Osteocyte (in vitro differentiated cells): ENCODE measurements around the gene PAK4. TPM values are rescaled to one million over a fixed set of nuclear protein-coding genes. Genes with fewer than 3 reads are reported as not detected.
A peak's percentile ranks its signal among the peaks of the same experiment; 100 is the strongest.

Source experiments
- DNase-seq: peaks from one replicate; pipeline ENCODE4 v3.0.0; 2021; ENCODE audit warnings: mixed read lengths; ENCODE audit not compliant: unreplicated experiment; ENCODE audit errors: extremely low spot score
- H3K27ac Mint-ChIP-seq: one replicate; pipeline ENCODE4 v1.8.0; 2021; ENCODE audit warnings: mild to moderate bottlenecking, mixed read lengths; ENCODE audit not compliant: unreplicated experiment
- H3K27me3 Mint-ChIP-seq: one replicate; pipeline ENCODE4 v1.8.0; 2021; ENCODE audit warnings: mixed read lengths; ENCODE audit not compliant: unreplicated experiment
- H3K36me3 Mint-ChIP-seq: one replicate; pipeline ENCODE4 v1.8.0; 2021; ENCODE audit warnings: mixed read lengths; ENCODE audit not compliant: unreplicated experiment
- H3K4me1 Mint-ChIP-seq: one replicate; pipeline ENCODE4 v1.8.0; 2021; ENCODE audit warnings: mixed read lengths; ENCODE audit not compliant: unreplicated experiment
- H3K4me3 Mint-ChIP-seq: one replicate; pipeline ENCODE4 v1.8.0; 2021; ENCODE audit warnings: mild to moderate bottlenecking, moderate library complexity, mixed read lengths; ENCODE audit not compliant: unreplicated experiment
- H3K9me3 Mint-ChIP-seq: one replicate; pipeline ENCODE4 v1.8.0; 2021; ENCODE audit warnings: mixed read lengths; ENCODE audit not compliant: unreplicated experiment
- total RNA-seq: library from RNA; stranded (reverse); gene quantifications from 2 replicates; pipeline ENCODE4 v1.2.1, GENCODE V29; 2021
- TF ChIP-seq, protein P1 (sequence below): fragments of 200-600 bp; sonication (generic); IDR thresholded peaks from 2 replicates; pipeline ENCODE4 v1.5.0; 2021; ENCODE audit warnings: antibody characterized with exemption, mild to moderate bottlenecking, moderate library complexity

The PAK4 gene
- total RNA-seq, 1 donor from 2014 or later = 14.8 TPM

- Mint-ChIP-seq H3K27me3 (peaks cover 2% of the 10 kb centered on the region), H3K36me3 (peaks cover 2% of the 10 kb centered on the region), H3K9me3 (no peaks in the 10 kb centered on the region), H3K4me3 (no peak overlapping the region), H3K4me1 (no peaks in the 10 kb centered on the region), H3K27ac (no peak overlapping the region)
- TF ChIP-seq, protein P1, sequence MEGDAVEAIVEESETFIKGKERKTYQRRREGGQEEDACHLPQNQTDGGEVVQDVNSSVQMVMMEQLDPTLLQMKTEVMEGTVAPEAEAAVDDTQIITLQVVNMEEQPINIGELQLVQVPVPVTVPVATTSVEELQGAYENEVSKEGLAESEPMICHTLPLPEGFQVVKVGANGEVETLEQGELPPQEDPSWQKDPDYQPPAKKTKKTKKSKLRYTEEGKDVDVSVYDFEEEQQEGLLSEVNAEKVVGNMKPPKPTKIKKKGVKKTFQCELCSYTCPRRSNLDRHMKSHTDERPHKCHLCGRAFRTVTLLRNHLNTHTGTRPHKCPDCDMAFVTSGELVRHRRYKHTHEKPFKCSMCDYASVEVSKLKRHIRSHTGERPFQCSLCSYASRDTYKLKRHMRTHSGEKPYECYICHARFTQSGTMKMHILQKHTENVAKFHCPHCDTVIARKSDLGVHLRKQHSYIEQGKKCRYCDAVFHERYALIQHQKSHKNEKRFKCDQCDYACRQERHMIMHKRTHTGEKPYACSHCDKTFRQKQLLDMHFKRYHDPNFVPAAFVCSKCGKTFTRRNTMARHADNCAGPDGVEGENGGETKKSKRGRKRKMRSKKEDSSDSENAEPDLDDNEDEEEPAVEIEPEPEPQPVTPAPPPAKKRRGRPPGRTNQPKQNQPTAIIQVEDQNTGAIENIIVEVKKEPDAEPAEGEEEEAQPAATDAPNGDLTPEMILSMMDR = no peak
- no peak for DNase-seq
Measured at GRCh38 chr19:39183104-39183503, 57.5 kb downstream of the PAK4 start.

- no peak for DNase-seq
Measured at GRCh38 chr19:39186391-39186790, 60.8 kb downstream of the PAK4 start.

DNA sequence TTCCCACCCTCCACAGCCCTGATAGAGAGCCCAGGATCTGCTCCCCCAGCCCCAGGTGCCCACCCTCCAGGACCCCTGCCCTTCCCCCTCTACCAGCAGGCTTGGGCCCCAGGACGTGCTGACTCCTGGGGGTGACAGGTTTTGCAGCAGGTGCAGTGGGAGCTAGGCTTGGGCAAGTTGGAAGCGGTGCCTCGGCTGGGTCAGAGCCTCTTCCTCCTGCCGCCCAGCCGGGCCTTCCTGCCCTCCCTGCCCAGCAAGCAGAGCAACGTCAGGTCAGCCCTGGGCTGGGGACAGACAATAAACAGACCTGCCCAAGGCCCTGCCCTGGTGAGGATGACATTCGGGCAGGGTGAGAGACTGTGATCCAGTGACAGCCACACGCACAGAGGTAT is 62.0 kb downstream of the PAK4 start:
- TF ChIP-seq, protein P1 = peak; percentile 35
- no peaks in the 10 kb centered on the region for H3K4me1 Mint-ChIP-seq
- no peaks in the 10 kb centered on the region for H3K36me3 Mint-ChIP-seq
- no peak overlapping the region for H3K4me3 Mint-ChIP-seq
- no peak overlapping the region for H3K27ac Mint-ChIP-seq
- peaks cover 14% of the 10 kb centered on the region for H3K27me3 Mint-ChIP-seq
- no peak for DNase-seq
- H3K9me3 Mint-ChIP-seq = no peaks in the 10 kb centered on the region

More at GRCh38 chr19:39186391-39186790, 60.8 kb downstream of the PAK4 start:
- Mint-ChIP-seq H3K27ac (no peak overlapping the region), H3K4me1 (no peaks in the 10 kb centered on the region), H3K4me3 (no peak overlapping the region), H3K9me3 (no peaks in the 10 kb centered on the region), H3K27me3 (peaks cover 14% of the 10 kb centered on the region), H3K36me3 (no peaks in the 10 kb centered on the region)
- TF ChIP-seq, protein P1 = no peak

- H3K4me1 Mint-ChIP-seq = peaks cover 3% of the 10 kb centered on the region
- no peak overlapping the region for H3K4me3 Mint-ChIP-seq
- H3K27ac Mint-ChIP-seq = no peak overlapping the region
- no peaks in the 10 kb centered on the region for H3K36me3 Mint-ChIP-seq
- peaks cover 19% of the 10 kb centered on the region for H3K27me3 Mint-ChIP-seq
- TF ChIP-seq, protein P1 = no peak
- no peaks in the 10 kb centered on the region for H3K9me3 Mint-ChIP-seq
- no peak for DNase-seq
Measured at GRCh38 chr19:39188960-39189359, 63.4 kb downstream of the PAK4 start.

DNA sequence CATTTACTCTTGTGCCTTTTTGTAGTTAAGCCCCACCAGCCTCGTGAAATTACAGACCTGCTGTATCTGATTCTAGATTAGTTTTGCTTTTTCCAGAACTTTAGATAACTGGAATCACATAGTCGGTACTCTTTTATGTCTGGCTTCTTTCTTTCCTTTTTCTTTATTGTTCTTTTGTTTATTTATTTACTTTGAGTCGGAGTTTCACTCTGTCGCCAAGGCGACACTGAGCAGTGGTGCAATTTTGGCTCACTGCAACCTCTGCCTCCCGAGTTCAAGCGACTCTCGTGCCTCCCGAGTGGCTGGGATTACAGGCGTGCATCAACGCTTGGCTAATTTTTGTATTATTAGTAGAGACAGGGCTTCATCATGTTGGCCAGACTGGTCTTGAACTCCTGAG is 65.2 kb downstream of the PAK4 start:
- H3K27ac Mint-ChIP-seq = no peak overlapping the region
- no peaks in the 10 kb centered on the region for H3K9me3 Mint-ChIP-seq
- no peak overlapping the region for H3K4me3 Mint-ChIP-seq
- H3K27me3 Mint-ChIP-seq = peaks cover 31% of the 10 kb centered on the region
- TF ChIP-seq, protein P1 = no peak
- no peak for DNase-seq
- H3K4me1 Mint-ChIP-seq = peaks cover 4% of the 10 kb centered on the region
- H3K36me3 Mint-ChIP-seq = no peaks in the 10 kb centered on the region
